ENCODE data around the gene LMOD3.
A peak's percentile ranks its signal among the peaks of the same experiment; 100 is the strongest.

The LMOD3 gene

GRCh38 chr3:69122403-69122802 lies at the start of gene LMOD3:
TSS of gene LMOD3 (minus strand) at chr3:69122595. CDS start at chr3:69122386, 209 bp downstream.
- DNase-seq: no peak

DNA sequence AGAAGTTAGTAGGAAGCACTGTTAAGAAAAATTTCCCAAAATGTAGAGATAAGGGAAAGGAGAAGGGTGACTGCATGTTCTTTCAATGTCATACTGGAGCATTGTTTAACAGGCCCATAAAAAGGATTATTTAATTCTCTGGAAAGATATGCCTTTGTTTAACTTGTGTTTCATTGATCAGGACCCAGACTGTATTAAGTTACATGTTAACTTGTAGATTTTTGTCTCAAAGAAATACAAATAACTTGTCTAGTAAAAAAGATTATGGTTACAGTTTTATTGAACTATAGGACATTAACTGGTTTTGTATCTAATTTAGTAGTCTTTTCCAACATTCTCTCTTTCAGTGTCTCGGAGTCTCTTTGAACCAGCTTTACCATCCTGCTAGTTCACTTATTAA lies 49.7 kb upstream of the LMOD3 start:
- no peak for DNase-seq

- no peak for DNase-seq
Observed at GRCh38 chr3:69166446-69166845, 44.1 kb upstream of the LMOD3 start.

GRCh38 chr3:69165744-69166143 lies 43.3 kb upstream of the LMOD3 start:
- DNase-seq: no peak

GRCh38 chr3:69164296-69164695 lies 41.9 kb upstream of the LMOD3 start:
- no peak for DNase-seq

GRCh38 chr3:69162308-69162980 lies 40.0 kb upstream of the LMOD3 start:
- no peak for DNase-seq

- peak; percentile 30 to 88 for DNase-seq
Observed at GRCh38 chr3:69161587-69162307, 39.4 kb upstream of the LMOD3 start.

GRCh38 chr3:69160525-69160924 lies 38.1 kb upstream of the LMOD3 start:
- DNase-seq: no peak

- no peak for DNase-seq
Observed at GRCh38 chr3:69160107-69160506, 37.7 kb upstream of the LMOD3 start.

GRCh38 chr3:69149586-69149985 lies 27.2 kb upstream of the LMOD3 start:
- DNase-seq: no peak

- DNase-seq: no peak
Observed at GRCh38 chr3:69145688-69146087, 23.3 kb upstream of the LMOD3 start.

DNA sequence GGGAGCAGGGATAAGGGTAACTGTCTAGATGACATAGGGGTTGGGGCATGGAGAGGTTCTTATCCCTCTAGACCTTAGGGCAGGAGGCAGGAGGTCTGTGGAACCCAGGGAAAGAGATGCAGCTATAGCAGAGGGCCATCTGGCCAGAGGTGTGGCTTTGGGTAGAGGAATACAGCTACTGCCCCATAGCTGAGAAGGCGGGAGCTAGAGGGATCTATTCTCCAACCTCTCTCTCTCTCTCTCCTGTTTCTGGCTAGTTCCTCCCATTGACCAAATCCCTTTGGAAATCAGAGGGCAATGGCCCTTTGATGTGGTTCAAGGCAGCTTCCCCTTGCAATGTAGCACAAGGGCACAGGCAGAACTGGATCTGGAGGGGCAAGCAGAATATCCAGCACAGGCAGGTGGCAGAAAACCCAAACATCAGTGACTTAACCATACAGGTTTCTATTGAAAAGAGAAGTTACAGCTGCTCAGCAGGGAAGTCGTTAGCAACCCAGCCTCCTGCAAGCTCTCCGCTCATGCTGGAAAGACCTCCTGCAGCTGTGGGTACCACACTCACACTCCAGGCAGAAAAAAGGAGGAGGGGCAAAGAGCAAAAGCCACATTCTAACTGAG lies 22.3 kb upstream of the LMOD3 start:
- no peak for DNase-seq

GRCh38 chr3:69143612-69144011 lies 21.2 kb upstream of the LMOD3 start:
- DNase-seq: no peak

DNA sequence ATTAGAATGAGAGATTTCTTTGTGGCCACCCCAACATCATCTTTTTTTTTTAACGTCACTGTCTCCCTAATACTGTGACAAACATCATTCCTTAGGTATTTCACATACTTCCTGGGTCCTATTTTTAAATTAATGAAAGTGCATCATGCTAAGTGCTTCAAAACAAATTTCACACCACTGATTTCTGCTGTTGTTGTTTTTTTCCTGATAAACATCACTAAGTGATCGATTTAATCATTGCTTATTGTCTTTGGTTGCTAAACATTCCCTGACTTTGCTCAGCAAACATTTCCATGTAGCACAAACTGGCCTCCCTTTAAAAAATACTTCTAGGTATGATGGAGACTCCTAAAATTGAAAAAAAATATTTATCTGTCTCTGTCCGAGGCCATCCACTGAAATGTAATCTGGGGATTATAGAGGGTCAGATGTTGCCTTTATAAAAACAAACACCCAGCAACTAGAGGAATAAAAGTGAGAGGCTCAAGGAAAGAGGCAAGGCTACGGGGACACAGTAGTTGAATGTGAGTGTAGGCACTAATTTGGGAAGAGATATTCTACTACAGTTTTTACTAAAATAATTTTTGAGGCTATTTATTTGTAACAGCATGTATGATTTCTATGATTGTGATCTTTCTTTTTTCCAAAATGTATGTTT lies 20.5 kb upstream of the LMOD3 start:
- DNase-seq: no peak

DNA sequence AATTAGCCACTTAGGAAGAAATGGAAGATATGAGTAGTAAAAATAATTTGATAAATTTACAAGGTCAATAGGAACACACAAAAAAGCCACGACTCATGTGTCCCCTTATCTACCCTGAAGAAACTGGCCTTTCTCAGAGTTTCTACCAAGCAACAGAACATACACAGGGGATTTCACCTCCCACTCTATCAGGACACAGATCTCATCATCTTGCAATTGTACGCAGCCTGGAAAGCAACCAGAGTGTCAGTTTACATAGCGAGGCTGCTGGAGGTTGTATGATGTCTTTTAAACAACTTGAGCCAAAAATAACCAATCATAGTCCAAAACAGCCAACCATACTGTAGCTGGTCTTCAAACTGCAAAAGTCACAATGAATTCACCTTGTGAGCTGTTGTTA lies 19.7 kb upstream of the LMOD3 start:
- DNase-seq: no peak

DNA sequence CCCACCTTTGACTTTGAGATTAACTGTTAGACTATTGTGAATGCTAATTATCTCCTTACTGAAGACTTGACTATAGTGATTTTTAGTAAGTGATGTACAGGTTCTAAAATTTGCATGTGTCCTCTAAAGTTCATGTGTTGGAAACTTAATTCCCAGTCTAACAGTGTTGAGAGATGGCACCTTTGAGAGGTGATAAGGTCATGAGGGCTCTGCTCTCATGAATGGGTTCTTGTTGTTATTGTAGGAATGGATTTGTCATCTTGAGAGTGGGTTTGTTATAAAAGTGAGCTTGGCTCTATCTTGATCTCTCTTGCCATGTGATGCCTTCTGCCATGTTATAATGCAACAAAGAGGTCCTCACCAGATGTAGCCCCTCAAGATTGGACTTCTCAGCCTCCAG lies 18.9 kb upstream of the LMOD3 start:
- no peak for DNase-seq

- DNase-seq: no peak
Observed at GRCh38 chr3:69137412-69137811, 15.0 kb upstream of the LMOD3 start.

- DNase-seq: no peak
Observed at GRCh38 chr3:69137005-69137404, 14.6 kb upstream of the LMOD3 start.

DNA sequence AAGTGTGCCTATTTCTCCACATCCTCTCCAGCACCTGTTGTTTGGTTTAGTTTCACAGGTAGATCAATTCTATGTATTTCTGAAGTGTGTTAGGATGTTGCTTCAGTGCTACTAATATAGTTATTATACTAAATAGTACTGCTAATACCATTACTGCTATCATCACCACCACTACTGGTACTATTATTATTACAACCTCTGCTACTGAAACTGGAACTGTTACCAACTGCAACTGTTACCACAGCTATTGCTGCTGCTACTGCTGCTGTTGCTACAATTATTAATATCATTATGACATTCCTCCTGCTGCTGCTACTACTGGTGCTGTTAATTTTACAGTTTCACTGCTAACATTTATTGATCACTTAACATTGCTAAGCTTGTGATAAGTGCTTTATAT lies 8.3 kb upstream of the LMOD3 start:
- DNase-seq: no peak

DNA sequence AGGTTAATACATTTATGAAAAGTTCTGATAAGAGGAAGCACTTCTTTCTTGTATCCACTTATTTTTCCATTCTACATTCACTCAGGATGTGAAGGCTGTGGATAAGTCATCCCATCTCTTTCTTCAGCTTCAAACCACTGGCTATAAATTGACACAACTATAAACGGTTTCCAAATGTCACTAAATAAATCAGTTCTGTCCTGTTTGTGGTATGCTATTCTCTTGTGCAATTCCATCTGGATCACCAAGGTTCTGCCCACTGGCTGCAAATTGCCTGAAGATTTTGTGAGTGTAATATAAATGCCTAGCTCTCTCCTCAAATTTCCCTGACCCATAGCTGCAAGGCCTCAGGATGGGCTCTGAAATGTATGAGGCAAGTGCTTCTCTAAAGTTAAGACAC lies 7.1 kb upstream of the LMOD3 start:
- DNase-seq: no peak

GRCh38 chr3:69128509-69128908 lies 6.1 kb upstream of the LMOD3 start:
- DNase-seq: no peak

DNA sequence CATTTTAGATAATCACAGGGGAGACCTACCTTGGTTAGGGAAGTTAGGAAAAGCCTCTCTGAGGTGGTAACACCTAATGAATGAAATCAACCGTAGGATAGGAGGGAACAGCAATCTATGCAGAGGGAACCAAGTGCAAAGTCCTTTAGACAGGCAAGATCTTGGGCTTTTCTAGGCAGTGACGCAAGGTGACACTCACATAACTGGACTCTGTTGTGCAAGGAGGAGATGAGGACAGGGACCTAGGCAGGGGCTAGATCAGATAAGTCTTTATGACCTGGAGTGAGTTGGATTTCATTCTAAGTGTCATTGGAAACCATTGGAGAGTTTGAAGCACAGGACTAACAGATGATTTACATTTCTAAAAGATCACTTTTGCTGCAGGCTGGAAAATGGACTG lies 4.6 kb upstream of the LMOD3 start:
- no peak for DNase-seq

GRCh38 chr3:69126216-69126615 lies 3.8 kb upstream of the LMOD3 start:
- no peak for DNase-seq

- no peak for DNase-seq
Observed at GRCh38 chr3:69121950-69122349, 445 bp downstream of the LMOD3 start.
